HFF-Myc (cell line): Measurements from ENCODE around the gene URB1.

ENCODE experiments used
- DNase-seq: peaks from one replicate; pipeline ENCODE4 v3.0.0-alpha.2; 2011; ENCODE audit warnings: low read depth; ENCODE audit errors: extremely low read depth
- H3K4me3 ChIP-seq: replicated peaks from 2 replicates; pipeline ENCODE4 v1.5.1; 2011; ENCODE audit warnings: low read depth, mild to moderate bottlenecking, control low read depth, low read length
- CTCF ChIP-seq: IDR thresholded peaks from 2 replicates; pipeline ENCODE4 v1.5.1; 2012; ENCODE audit warnings: mild to moderate bottlenecking, low read depth, low read length, control low read depth; ENCODE audit errors: missing control alignments

Gene URB1

GRCh38 chr21:32352526-32352925 is 40.3 kb downstream of the URB1 start:
- no peak overlapping the region for H3K4me3 ChIP-seq

DNA sequence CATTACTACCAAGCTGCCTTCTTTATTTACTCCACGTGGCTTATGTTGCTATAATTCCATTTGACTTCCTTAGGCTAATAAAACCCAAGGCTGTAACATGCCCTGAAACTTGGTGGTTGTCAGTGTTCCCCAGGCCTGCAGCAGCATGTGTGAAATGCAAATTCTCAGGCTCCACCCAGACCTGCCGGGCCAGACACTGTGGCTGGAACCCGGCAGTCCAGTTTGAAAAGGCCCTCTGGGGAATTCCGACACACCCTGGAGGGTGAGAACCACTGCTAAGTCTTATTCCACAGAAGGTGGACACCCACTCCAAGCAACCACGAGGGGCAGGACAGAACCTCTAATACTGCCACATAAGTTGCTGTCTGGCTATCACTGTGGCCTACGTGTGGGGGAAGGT is 41.4 kb downstream of the URB1 start:
- H3K4me3 ChIP-seq, result no peak overlapping the region
- no peak for TF ChIP-seq CTCF
- DNase-seq, result no peak

More at GRCh38 chr21:32352526-32352925, 40.3 kb downstream of the URB1 start:
- no peak for TF ChIP-seq CTCF
- no peak for DNase-seq

GRCh38 chr21:32350981-32351380 is 41.8 kb downstream of the URB1 start:
- no peak for DNase-seq
- TF ChIP-seq CTCF, result no peak
- no peak overlapping the region for H3K4me3 ChIP-seq

GRCh38 chr21:32350211-32350980 is 42.4 kb downstream of the URB1 start:
- no peak overlapping the region for H3K4me3 ChIP-seq
- no peak for TF ChIP-seq CTCF
- no peak for DNase-seq

DNA sequence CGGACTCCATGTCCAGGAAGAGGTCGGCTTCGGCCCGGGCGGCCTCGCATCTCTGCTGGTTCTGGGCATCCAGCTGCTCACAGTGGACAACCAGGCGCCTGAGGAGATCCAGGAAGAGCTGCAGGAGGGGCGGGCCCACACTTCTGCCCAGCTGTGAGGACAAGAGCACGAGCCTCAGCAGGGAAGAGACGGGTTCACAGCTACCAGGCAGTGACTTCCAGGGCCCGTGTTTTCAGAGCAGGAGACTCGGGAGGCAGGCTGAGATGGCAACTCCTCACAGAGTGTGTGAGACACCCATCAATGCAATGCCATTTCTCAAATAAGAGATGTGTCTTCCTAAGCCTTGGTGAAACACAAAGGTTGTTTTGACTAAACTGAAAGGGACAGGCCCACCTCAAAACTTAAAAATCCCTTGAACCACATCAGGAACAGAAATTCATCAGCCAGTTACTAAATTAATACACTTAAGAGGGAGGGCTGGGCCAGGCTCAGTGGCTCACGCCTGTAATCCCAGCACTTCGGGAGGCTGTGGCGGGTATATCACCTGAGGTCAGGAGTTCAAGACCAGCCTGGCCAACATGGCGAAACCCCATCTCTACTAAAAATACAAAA is 43.4 kb downstream of the URB1 start:
- H3K4me3 ChIP-seq, result no peak overlapping the region
- DNase-seq, result no peak
- no peak for TF ChIP-seq CTCF

- DNase-seq, result no peak
- H3K4me3 ChIP-seq, result no peak overlapping the region
- TF ChIP-seq CTCF, result no peak
These were observed 44.0 kb downstream of the URB1 start for GRCh38 chr21:32348604-32349332.
